ELR (cell line): Measurements from ENCODE around the gene HNRNPH3.
A peak's percentile ranks its signal among the peaks of the same experiment; 100 is the strongest.

ENCODE experiments used
- DNase-seq: peaks from one replicate; pipeline ENCODE4 v3.0.0-alpha.2; 2015; ENCODE audit warnings: low read depth

Gene HNRNPH3

DNA sequence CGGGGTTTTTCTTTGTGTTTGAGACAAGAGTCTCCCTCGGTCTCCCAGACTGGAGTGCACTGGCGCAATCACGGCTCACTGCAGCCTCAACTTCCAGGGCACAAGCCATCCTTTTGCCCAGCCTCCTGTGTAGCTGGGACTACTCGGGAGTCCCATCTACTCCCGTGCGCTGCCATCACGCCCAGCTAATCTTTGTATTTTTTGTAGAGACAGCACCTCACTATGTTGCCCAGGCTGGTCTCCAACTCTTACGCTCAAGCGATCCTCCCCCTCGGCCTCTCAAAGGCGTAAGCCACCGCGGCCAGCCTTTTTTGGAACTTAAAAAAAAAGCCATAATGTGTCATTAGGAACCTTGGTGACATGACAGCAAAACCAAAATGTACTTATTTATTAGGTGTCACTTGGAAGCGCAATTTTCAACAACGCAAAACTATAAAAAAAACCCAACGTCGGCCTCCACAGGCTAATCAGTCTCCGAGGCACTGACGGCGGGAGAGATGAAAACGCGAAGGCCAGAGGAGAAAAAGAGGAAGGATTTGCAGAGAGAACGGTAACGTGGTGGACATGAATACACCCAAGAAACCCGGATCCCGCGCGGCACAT, 911 bp upstream of the HNRNPH3 start:
- no peak for DNase-seq

DNA sequence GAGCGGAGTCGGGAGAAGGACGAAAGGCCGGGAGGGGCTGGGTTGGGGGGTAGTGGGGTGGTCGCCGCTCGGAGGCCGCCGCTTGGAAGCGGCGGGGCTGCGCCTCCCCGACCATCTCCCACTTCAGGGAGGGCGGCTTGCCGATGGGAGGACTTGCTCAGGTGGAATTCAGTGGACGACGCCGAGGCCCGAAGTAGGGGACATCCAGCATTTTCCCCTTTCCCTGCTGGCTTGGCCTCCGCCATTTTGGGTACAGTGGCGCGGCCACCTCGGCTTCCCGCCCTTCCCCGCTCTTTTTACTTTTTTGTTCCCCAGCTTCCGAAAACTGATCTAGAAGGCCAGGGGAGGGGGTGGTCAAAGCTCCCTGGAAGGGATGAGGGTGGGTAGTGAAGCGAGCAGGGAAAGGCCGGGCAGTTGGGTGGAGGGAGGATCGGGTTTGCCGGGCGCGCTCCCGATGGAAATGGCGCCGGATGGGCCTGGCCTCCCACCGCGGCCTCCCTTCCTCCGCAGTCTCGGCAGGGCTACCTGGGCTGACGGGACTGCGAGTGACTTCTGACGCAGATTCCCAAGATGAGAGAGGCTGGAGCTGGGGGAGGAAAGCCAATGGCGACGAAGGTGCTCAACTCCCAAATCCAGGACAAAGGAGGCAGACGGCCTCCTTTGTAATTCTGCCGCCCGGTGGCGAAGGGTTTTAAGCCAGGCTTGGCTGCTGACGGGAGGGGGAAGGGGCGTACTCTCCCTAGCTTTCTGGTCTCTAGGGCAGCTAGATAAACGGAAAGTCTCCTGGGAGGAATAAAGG, 594 bp downstream of the HNRNPH3 start, which contains the start of gene PBLD:
Gene PBLD, minus strand, starts transcription at position 670 of the 799 bp plus-strand sequence. CDS start 26,084 bp downstream, outside the sequence.
- peak; percentile 82 for DNase-seq

DNA sequence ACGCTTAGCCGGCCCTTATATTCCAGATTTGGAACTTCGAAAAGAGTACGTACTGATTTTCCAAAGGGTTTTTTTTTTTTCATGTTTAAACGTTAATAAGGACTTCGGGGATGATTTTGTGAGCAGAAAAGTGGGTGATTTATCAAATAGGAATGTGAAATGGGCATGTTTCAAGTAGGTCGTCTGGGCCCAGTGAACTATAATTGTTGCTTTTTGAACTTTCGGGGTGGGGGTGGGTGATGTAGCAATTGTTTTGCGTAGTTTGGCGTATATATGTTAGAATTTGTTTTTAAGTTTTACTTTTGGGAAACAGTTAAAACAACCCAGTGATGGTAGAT, 1.2 kb downstream of the HNRNPH3 start:
- DNase-seq: peak; percentile 67

DNA sequence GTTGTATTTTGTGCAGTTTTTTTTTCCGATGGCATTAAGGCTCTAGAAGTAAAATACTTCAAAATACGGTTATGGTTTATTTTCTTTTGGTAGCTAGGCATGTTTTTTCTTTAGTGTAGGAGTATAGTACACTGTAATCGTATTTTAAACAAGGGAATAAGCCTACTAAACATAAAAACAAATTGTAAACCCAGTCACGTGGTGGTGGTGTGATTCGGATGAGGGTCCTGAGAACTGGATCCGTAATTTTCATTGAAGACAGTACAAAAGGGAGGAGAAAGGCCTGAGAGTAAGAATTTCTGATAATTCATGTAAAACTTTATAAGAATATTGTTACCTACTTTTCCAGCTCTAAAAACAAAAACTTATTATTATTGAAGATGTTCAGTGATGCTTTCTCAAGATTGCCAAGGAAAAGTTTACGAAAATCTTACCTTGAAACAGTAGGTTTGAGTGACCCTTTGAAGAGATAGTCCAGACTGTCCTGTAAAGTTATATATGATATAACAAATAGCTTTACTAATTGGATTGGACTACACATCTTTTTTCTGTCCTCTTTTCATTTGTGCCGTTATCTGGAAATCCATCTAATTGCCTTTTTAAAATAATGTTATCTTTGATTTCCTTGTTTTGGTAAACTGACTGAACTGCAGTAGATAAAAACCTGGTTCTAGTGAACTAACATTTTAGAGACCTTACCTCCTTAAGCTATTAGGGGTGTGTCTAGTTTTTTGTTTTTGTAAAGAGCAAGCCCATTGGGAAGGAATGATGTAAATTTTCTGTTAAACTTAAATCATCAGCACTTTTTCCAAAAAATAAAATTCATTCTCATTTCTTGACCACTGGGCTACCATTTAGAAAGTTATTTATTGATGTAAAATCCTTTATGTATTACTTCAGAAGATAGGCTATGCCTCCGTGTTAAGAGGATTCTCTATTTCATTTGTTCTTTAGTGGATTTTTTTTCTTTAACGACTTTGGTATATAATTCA, 1.9 kb downstream of the HNRNPH3 start:
- peak; percentile 24 for DNase-seq

- no peak for DNase-seq
Observed at GRCh38 chr10:68334672-68335467, 3.0 kb downstream of the HNRNPH3 start.

- no peak for DNase-seq
Observed at GRCh38 chr10:68336754-68337351, 5.0 kb downstream of the HNRNPH3 start.

- no peak for DNase-seq
Observed at GRCh38 chr10:68340358-68341080, 8.7 kb downstream of the HNRNPH3 start.

DNA sequence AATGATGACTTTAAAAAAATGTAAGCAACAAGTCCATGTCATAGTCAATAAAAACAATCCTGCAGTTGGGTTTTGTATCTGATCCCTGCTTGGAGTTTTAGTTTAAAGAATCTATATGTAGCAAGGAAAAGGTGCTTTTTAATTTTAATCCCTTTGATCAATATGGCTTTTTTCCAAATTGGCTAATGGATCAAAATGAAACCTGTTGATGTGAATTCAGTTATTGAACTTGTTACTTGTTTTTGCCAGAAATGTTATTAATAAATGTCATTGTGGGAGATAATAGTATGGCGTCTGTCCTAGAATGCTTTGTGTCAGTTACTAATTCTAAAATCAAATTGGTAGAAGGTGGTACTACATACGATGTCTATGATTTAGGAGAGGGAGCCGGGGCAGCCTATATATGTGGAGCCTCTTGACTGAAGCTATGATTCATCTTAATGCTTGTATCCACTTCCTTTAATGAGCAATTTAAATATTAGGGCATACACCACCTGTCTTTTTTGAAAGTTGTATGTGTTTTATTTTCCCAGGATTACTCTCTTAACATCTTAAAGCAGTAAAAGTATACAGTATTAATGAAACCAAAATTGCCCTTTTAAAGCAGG, 11.1 kb downstream of the HNRNPH3 start:
- peak; percentile 44 for DNase-seq

DNA sequence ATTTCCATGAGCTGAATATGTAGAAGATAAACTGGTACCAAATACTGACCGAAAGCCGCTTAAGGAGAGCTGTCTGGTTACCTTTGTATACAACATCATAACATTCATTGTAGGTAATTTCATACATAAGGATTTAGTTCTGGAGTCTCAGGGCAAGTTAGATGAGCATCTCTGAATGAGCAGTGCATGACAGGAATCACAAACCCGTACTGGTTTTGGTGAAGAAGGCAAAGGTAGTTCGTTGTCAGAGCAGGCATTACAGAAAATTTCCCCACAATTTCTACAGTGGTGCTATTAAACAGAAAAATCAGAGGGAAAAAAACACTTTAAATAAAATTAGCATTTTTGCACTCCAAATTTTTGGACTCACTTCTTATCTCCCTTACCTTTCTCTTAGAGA, 13.8 kb downstream of the HNRNPH3 start:
- no peak for DNase-seq

GRCh38 chr10:68346774-68347173, 14.9 kb downstream of the HNRNPH3 start:
- no peak for DNase-seq

DNA sequence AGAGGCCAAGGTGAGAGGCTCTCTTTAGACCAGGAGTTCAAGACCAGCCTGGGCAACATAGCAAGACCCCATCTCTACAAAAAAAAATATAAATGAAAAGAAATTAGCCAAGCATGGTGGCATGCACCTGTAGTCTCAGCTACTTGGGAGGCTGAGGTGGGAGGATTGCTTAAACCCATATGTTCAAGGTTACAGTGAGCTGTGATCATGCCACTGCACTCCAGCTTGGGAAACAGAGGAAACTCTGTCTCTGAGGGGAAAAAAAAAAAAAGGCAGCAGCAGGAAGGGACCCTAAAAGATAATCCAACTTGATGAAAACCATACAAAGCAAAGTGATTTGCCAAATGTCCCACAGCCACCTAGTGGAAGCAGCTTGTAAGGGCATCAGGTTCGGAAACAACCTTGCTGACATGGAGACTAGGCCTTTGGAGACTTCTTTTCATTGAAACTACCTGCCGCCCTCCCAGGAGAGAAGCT, 16.4 kb downstream of the HNRNPH3 start:
- peak; percentile 66 for DNase-seq

DNA sequence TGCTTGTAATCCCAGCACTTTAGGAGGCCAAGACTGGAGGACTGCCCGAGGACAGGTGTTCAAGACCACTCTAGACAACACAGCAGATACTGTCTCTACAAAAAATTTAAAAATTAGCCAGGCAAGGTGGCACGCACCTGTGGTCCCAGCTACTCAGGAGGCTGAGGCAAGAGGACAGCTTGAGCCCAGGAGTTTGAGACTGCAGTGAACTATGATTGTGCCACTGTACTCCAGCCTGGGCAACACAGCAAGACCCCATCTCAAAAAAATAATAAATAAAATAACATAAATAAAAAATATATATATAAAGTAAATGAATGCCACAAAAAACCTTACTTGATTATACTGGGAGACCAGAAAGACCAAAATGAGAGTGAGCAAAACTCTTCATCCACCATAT, 21.7 kb downstream of the HNRNPH3 start:
- DNase-seq: no peak

- no peak for DNase-seq
Observed at GRCh38 chr10:68359189-68359588, 27.3 kb downstream of the HNRNPH3 start.

- DNase-seq: no peak
Observed at GRCh38 chr10:68362590-68362989, 30.7 kb downstream of the HNRNPH3 start.

DNA sequence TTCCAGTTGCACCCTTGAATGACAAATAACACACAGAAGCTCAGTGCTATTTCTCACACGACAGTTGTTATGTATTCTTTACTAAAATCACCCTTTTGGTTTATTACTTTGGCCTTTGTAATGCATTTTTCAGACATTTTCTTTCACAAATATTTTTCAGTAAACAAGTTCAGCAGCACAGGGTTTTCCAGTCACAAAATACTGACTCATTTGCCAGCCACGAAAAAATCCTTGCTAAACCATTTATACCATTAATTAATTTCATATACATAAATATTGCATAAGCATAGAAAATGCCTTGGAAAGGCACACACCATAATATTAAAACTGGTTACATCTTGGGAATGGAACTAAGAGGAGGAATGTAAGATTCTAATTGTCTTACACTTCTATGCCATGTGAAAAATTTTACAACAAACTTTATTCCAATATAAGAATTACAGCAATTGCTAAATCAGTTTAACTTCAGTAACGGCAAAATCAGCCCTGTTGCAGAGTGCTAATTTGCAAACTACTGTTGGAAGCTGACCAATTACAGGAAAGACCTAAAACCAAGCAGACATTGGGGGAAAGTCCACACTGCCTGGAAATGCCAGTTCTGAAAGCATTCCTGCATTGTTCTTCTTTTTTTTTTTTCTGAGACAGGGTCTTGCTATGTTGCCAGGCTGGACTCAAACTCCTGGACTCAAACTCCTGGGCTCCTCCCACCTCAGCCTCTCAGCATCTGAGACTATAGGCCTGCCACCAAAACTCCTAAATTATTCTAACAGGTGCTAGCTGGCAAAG, 32.4 kb downstream of the HNRNPH3 start:
- no peak for DNase-seq

DNA sequence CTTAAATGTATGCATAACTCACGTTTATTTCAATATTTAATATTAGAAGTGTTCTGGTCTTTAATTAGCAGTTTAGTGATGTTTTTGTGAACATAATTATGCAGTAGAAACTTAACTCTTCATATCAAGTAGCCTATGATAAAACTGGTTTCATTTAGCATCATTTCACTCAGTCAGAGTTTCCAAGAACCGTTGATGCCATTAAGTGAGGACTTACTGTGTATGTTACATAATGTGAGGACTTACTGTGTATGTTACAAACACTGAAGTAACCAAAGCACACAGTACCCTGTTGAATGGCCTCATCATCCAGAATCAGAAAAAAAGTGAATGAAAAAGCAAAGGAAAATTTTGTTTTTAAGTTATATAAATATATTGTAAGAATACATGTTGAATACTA, 33.7 kb downstream of the HNRNPH3 start:
- no peak for DNase-seq

- no peak for DNase-seq
Observed at GRCh38 chr10:68366600-68366999, 34.7 kb downstream of the HNRNPH3 start.

DNA sequence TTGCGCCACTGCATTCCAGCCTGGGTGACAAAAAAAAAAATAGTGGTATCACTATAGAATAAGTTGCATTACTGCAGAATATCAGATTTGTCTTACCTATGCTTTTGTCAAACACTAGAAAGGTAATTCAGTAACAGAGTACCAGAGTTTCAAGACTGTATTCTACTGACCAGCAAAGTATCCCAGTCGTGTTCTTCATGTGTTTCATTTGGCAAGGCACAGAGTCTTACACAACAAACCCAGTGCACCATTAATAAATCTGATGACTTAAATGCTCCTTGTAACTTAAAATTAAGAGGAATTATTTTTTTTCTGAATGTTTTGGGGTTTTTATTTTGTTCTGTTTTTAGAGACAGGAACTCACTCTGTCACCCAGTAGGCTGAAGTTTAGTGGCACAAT, 35.3 kb downstream of the HNRNPH3 start:
- DNase-seq: no peak

DNA sequence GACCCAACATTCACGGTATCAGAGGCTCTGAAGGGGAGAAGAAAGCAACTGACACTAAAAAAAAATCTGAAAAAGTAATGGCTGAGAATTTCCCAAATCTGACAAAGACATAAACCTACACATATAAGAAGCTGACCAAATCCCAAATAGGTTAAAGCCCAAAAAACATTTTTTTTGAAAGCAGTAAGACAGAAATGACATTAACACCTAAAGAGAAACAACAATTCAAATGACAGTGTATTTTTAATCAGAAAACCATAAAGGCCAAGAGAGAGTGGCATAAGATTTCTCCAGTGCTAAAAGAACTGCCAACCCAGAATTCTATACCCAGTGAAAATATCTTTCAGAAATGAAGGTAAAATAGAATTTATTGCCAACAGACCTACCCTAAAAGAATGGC, 39.7 kb downstream of the HNRNPH3 start:
- no peak for DNase-seq
